GM12878 (cell line): ENCODE results near the gene ST3GAL5. TPM values are rescaled to one million over a fixed set of nuclear protein-coding genes. Genes with fewer than 3 reads are reported as not detected.
"Not testable (repeated sequence)": the region's sequence is repeated elsewhere in the genome, so short reads cannot be mapped to it uniquely, and the experiment has no call there.

Experiments
- ATAC-seq: fragments of 200-7000 bp; cut with Tn5 transposase; 3 replicates; pipeline ENCODE4 v1.9.1; 2020; ENCODE audit warnings: mild to moderate bottlenecking, moderate library complexity
- BruUV-seq: library from RNA; stranded (reverse); fragments of 400-500 nt; replicated peaks from 2 replicates; lab custom pipeline; 2021; lab: Mats Ljungman, UMichigan
- CTCF ChIA-PET: fragments of 300-600 bp; sonication (Branson Sonifier 250); formaldehyde crosslinking; extraction: SDS; loops from one replicate; lab custom pipeline; 2021; ENCODE audit warnings: inconsistent platforms; lab: Yijun Ruan, JAX
- POLR2A ChIA-PET: fragments of 350-600 bp; formaldehyde crosslinking; extraction: SDS; loops from one replicate; lab custom pipeline; 2021; ENCODE audit warnings: inconsistent platforms; lab: Charles Lee
- RAD21 ChIA-PET: fragments of 300-600 bp; sonication (Branson Sonifier 250); formaldehyde crosslinking; loops from one replicate; lab custom pipeline; 2023; ENCODE audit warnings: antibody characterized with exemption; ENCODE audit not compliant: unreplicated experiment; lab: Charles Lee
- SMC1A ChIA-PET: fragments of 300-600 bp; sonication (Branson Sonifier 250); formaldehyde crosslinking; loops from one replicate; lab custom pipeline; 2023; ENCODE audit not compliant: unreplicated experiment, uncharacterized antibody; lab: Charles Lee
- DNase-seq: peaks from one replicate; pipeline ENCODE4 v3.0.0-alpha.2; 2011; ENCODE audit warnings: low read depth, low spot score
- FAIRE-seq: peaks from 3 replicates; lab custom pipeline; 2011; peaks lifted over from hg19 to GRCh38; lab: Jason Lieb, UNC
- H2AFZ ChIP-seq: 2 replicates; pipeline ENCODE4 v1.6.0; 2011; ENCODE audit warnings: low read depth, low read length, control low read depth; ENCODE audit not compliant: control insufficient read depth
- H3K27ac ChIP-seq: 2 replicates; pipeline ENCODE4 v1.5.1; 2011; ENCODE audit warnings: control low read depth; ENCODE audit not compliant: control insufficient read depth, insufficient read depth
- H3K27me3 ChIP-seq, 2 experiments: replicated peaks in 1 of 2; 2 replicates each; pipeline versions ENCODE4 v1.6.0 to v1.6.1; 2011; ENCODE audit warnings: low read length in 1 of 2; ENCODE audit not compliant: control insufficient read depth in 2 of 2, insufficient read depth in 2 of 2
- H3K36me3 ChIP-seq, 2 experiments: 2 replicates each; pipeline ENCODE4 v1.5.1; 2011; ENCODE audit warnings: low read length in 1 of 2; ENCODE audit not compliant: control insufficient read depth in 2 of 2, insufficient read depth in 2 of 2
- H3K4me1 ChIP-seq: 2 replicates; pipeline ENCODE4 v1.6.1; 2011; ENCODE audit warnings: mild to moderate bottlenecking, low read length, moderate library complexity, mixed read lengths; ENCODE audit not compliant: control insufficient read depth, insufficient read depth
- H3K4me2 ChIP-seq: 2 replicates; pipeline ENCODE4 v1.6.0; 2011; ENCODE audit warnings: control low read depth; ENCODE audit not compliant: control insufficient read depth, insufficient read depth
- H3K4me3 ChIP-seq: fragments of 200-600 bp; sonication (generic); 2 replicates; pipeline ENCODE4 v1.5.1; 2016
- H3K79me2 ChIP-seq: 2 replicates; pipeline ENCODE4 v1.6.0; 2011; ENCODE audit warnings: low read length; ENCODE audit not compliant: control insufficient read depth, insufficient read depth
- H3K9ac ChIP-seq: 2 replicates; pipeline ENCODE4 v1.8.0; 2011; ENCODE audit warnings: low read length, control low read depth, mixed read lengths; ENCODE audit not compliant: control insufficient read depth, insufficient read depth
- H3K9me3 ChIP-seq: replicated peaks from 3 replicates; pipeline ENCODE4 v1.5.1; 2011; ENCODE audit warnings: mild to moderate bottlenecking, low read length; ENCODE audit not compliant: control insufficient read depth, insufficient read depth
- H4K20me1 ChIP-seq: 2 replicates; pipeline ENCODE4 v1.6.0; 2011; ENCODE audit not compliant: control insufficient read depth, insufficient read depth
- NBN ChIP-seq: fragments of 450-650 bp; IDR thresholded peaks from 2 replicates; pipeline ENCODE4 v1.6.1; 2016
- WGBS: methylation state at CpG from one replicate; pipeline ENCODE4 v1.1.6; 2016; ENCODE audit warnings: low lambda C conversion rate; ENCODE audit not compliant: insufficient replicate concordance, insufficient coverage; ENCODE audit errors: missing lambda C conversion rate; 5-methylcytosine and 5-hydroxymethylcytosine counted together
- in situ Hi-C: fragments of 300-500 bp; cut with MboI; formaldehyde crosslinking; loops from 9 replicates; pipeline ENCODE4 v1.14.3; 2018; ENCODE audit warnings: mixed read lengths
- intact Hi-C: fragments of 100-400 bp; cut with micrococcal nuclease; formaldehyde crosslinking; loops from one replicate; pipeline ENCODE4 v1.14.2; 2022; ENCODE audit not compliant: unreplicated experiment
- polyA plus RNA-seq, 11 experiments: library from polyadenylated mRNA; depleted of rRNA in 4 of 11; unstranded in 6 of 11; stranded (reverse) in 5 of 11; fragments of >200 nt; fragmentation: Nextera tagmentation in 4 of 11; fragmentation: Illumina TruSeq in 1 of 11; extraction: Ambion mirVana in 4 of 11; extraction: Trizol in 1 of 11; gene quantifications; 1 replicate in 1 of 11; 2 replicates in 10 of 11; pipeline versions ENCODE4 v1.2.1 to v1.2.3, GENCODE V29; 2011 to 2016; ENCODE audit warnings: inconsistent platforms in 2 of 11, missing spikeins in 2 of 11, low read depth in 1 of 11
- total RNA-seq, 4 experiments: library from RNA; depleted of rRNA in 3 of 4; stranded (reverse); fragments of >200 nt in 3 of 4; fragmentation: Illumina TruSeq in 1 of 4; extraction: Trizol in 1 of 4; gene quantifications; 2 replicates each; pipeline versions ENCODE4 v1.2.1 to v1.2.3, GENCODE V29; 2013 to 2021

Gene ST3GAL5
- total and polyA plus RNA-seq, 10 of the 15 experiments (the other 5 are each of a cell fraction or from before 2014, with no cell fraction given), result 5.2 to 60.9 (median 10.2) TPM

GRCh38 chr2:85881781-85882180 is 7.0 kb downstream of the ST3GAL5 start:
- FAIRE-seq, H3K27me3 ChIP-seq, H3K4me2 ChIP-seq, H3K79me2 ChIP-seq, H4K20me1 ChIP-seq, in situ Hi-C loops, H3K4me3 ChIP-seq, DNase-seq, H3K27ac ChIP-seq, H3K36me3 ChIP-seq, H3K4me1 ChIP-seq, BruUV-seq, H2AFZ ChIP-seq, H3K9ac ChIP-seq, intact Hi-C loops, ATAC-seq, RAD21 ChIA-PET: not testable (repeated sequence)
- WGBS, result 75% methylated on average over 1 of the region's 1 CpG
- TF ChIP-seq NBN, result 0 out of 2 replicates have a peak, but pooled peaks have one; percentile 9
- peaks cover 17% of the 10 kb centered on the region; the same call in 2 of the 3 replicates for H3K9me3 ChIP-seq
- ChIA-PET SMC1A (interaction anchor here (1.4 to 11.8 kb wide), 3 partner anchors 16 to 51 kb away, joined by 3 to 248 read pairs (median 112); no protein-coding TSS in a partner anchor), POLR2A (interaction anchor here (0.5 to 0.6 kb wide), 2 partner anchors 20 to 112 kb away, joined by 3 to 4 read pairs; no protein-coding TSS in a partner anchor), CTCF (interaction anchor here (16.3 kb wide), 1 partner anchor 52 kb away, joined by 251 read pairs; no protein-coding TSS in a partner anchor)

DNA sequence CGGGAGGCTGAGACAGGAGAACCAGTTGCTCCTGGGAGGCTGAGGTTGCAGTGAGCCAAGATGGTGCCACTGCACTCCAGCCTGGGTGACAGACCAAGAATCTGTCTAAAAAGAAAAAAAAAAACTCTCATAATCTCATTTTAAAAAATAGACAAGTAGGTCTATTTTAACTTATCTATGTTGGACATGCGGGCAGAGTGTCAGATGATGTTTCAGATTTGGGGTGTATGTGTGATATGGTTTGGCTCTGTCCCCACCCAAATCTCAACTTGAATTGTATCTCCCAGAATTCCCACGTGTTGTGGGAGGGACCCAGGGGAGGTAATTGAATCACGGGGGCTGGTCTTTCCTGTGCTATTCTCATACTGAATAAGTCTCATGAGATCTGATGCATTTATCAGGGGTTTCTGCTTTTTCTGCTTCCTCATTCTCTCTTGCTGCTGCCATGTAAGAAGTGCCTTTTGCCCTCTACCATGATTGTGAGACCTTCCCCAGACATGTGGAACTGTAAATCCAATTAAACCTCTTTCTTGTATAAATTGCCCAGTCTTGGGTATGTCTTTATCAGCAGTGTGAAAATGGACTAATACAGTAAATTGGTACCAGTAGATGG is 8.0 kb downstream of the ST3GAL5 start:
- H3K9ac ChIP-seq, in situ Hi-C loops, H3K4me1 ChIP-seq, H3K4me2 ChIP-seq, H3K36me3 ChIP-seq, BruUV-seq, DNase-seq, H3K27ac ChIP-seq, H4K20me1 ChIP-seq, H3K27me3 ChIP-seq, ATAC-seq, H2AFZ ChIP-seq, H3K79me2 ChIP-seq, intact Hi-C loops, FAIRE-seq, H3K4me3 ChIP-seq: not testable (repeated sequence)
- peaks cover 17% of the 10 kb centered on the region; the same call in 2 of the 3 replicates for H3K9me3 ChIP-seq
- WGBS, result 44% methylated on average over 4 of the region's 4 CpGs
- ChIA-PET SMC1A (interaction anchor here (3.4 to 3.7 kb wide), 2 partner anchors 14 to 17 kb away, joined by 10 to 19 read pairs; no protein-coding TSS in a partner anchor), RAD21 (interaction anchor here (1.3 kb wide), 1 partner anchor 56 kb away, joined by 3 read pairs; no protein-coding TSS in a partner anchor), CTCF (interaction anchor here (16.3 kb wide), 1 partner anchor 51 kb away, joined by 251 read pairs; no protein-coding TSS in a partner anchor), POLR2A (interaction anchor here (0.6 kb wide), 2 partner anchors 22 to 113 kb away, joined by 3 read pairs; no protein-coding TSS in a partner anchor)
